Measurements from ENCODE around the gene SMPD1. TPM values are rescaled to one million over a fixed set of nuclear protein-coding genes. Genes with fewer than 3 reads are reported as not detected.

Gene SMPD1
- total RNA-seq, 1 donor from 2014 or later: 27.1 TPM

DNA sequence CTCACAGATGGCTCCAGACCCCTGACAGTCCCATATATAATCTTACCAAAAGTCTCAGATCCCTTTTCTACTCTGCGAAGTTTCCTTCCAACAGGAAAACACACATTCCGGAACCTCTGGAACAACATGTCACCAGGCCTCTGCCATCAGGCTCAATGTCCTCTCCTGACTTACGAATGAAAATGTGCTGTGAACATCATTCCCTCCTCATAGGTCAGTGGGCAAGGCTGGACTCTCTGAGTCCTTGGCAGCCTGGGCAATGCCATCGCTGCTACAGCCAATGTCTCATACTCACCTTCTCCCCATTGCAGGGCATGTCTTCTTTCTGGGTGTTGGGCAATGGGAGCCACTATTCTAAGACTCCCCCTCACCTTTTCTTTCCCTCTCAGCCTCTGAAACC, 52.2 kb downstream of the SMPD1 start:
- Mint-ChIP-seq H3K9me3 (no peaks in the 10 kb centered on the region), H3K4me3 (no peak overlapping the region), H3K36me3 (no peaks in the 10 kb centered on the region), H3K4me1 (peaks cover 2% of the 10 kb centered on the region), H3K27me3 (ENCODE audit: low read depth) (no peaks in the 10 kb centered on the region), H3K27ac (no peak overlapping the region)
- no peak for DNase-seq (ENCODE audit: low spot score in 2 of 2, unreplicated experiment in 2 of 2)
- TF ChIP-seq, protein P1, sequence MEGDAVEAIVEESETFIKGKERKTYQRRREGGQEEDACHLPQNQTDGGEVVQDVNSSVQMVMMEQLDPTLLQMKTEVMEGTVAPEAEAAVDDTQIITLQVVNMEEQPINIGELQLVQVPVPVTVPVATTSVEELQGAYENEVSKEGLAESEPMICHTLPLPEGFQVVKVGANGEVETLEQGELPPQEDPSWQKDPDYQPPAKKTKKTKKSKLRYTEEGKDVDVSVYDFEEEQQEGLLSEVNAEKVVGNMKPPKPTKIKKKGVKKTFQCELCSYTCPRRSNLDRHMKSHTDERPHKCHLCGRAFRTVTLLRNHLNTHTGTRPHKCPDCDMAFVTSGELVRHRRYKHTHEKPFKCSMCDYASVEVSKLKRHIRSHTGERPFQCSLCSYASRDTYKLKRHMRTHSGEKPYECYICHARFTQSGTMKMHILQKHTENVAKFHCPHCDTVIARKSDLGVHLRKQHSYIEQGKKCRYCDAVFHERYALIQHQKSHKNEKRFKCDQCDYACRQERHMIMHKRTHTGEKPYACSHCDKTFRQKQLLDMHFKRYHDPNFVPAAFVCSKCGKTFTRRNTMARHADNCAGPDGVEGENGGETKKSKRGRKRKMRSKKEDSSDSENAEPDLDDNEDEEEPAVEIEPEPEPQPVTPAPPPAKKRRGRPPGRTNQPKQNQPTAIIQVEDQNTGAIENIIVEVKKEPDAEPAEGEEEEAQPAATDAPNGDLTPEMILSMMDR (IDR thresholded peaks at IDR 0.05; ENCODE audit: unreplicated experiment): no peak

DNA sequence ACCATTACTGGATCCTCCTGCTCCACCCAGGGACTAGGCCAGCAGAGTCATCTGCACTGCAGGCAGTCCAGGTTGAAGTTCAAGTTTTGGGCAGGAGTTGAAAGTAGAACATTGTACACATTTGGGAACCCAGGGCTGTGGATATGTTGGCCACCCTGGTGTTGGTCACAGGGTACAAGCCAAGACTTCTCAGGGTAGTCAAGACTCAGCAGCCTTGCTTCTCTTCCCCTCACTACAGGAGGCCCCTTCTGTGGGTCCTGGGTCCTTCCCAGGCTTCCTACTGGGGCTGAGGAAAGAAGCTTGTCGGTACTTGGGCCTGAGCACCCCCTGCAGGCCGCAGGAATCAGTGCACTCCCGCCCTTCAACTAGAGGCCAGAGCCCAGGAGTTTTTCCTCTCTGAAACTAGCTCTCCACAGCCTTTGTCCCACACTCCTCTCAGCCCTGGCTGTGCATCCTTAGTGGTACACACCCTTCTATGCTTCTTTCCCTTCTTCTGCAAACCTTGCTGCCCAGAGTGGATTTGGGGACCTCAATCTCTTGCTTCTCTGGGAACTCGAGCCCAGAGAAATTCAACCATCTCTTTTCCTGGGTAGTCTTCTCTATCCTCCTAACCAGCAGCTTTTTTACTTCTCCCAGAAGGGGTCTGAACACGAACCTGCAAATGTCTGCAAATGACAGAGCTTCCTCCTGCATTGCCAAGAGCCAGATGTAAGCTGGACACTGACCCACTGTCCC, 53.2 kb downstream of the SMPD1 start:
- H3K4me3 Mint-ChIP-seq: no peak overlapping the region
- DNase-seq (ENCODE audit: low spot score in 2 of 2, unreplicated experiment in 2 of 2): peak in 1 of 2 experiments; percentile 54
- H3K9me3 Mint-ChIP-seq: no peaks in the 10 kb centered on the region
- H3K4me1 Mint-ChIP-seq: peaks cover 2% of the 10 kb centered on the region
- no peaks in the 10 kb centered on the region for H3K36me3 Mint-ChIP-seq
- TF ChIP-seq, protein P1 (IDR thresholded peaks at IDR 0.05; ENCODE audit: unreplicated experiment): peak; percentile 78
- H3K27me3 Mint-ChIP-seq (ENCODE audit: low read depth): no peaks in the 10 kb centered on the region
- no peak overlapping the region for H3K27ac Mint-ChIP-seq

Other genes starting within 250 kb of the SMPD1 start
- gene OR52B2, start 220.1 kb upstream of the SMPD1 start, total RNA-seq: not detected in 3 replicates
- gene OR52W1, start 191.2 kb upstream of the SMPD1 start, total RNA-seq: not detected in 3 replicates
- not detected in 3 replicates for gene C11orf42, start 184.9 kb upstream of the SMPD1 start, total RNA-seq
- gene FHIP1B, start 155.8 kb upstream of the SMPD1 start, total RNA-seq: 46.6 to 47.0 TPM (median 46.7 TPM) in 3 replicates
- gene CNGA4, start 151.4 kb upstream of the SMPD1 start, total RNA-seq: 0.27 to 0.54 TPM (median 0.49 TPM) in 3 replicates
- gene CCKBR, start 130.6 kb upstream of the SMPD1 start, total RNA-seq: 3.7 to 4.6 TPM (median 3.8 TPM) in 3 replicates
- gene CAVIN3, start 70.0 kb upstream of the SMPD1 start, total RNA-seq: 15.3 to 16.4 TPM (median 16.3 TPM) in 3 replicates
- gene APBB1, start 28.6 kb downstream of the SMPD1 start, total RNA-seq: 61.7 to 64.2 TPM (median 62.4 TPM) in 3 replicates
- 5.2 to 9.9 TPM (median 9.5 TPM) in 3 replicates for gene HPX, start 50.5 kb downstream of the SMPD1 start, total RNA-seq
- 25.9 to 30.3 TPM (median 26.5 TPM) in 3 replicates for gene TRIM3, start 83.5 kb downstream of the SMPD1 start, total RNA-seq
- gene ARFIP2, start 90.9 kb downstream of the SMPD1 start, total RNA-seq: 72.2 to 73.1 TPM (median 72.3 TPM) in 3 replicates
- gene TIMM10B, start 91.0 kb downstream of the SMPD1 start, total RNA-seq: 34.0 to 37.2 TPM (median 36.4 TPM) in 3 replicates
- 14.3 to 17.3 TPM (median 16.7 TPM) in 3 replicates for gene DNHD1, start 106.8 kb downstream of the SMPD1 start, total RNA-seq
- gene RRP8, start 213.1 kb downstream of the SMPD1 start, total RNA-seq: 18.6 to 22.5 TPM (median 21.0 TPM) in 3 replicates
- gene ILK, start 213.3 kb downstream of the SMPD1 start, total RNA-seq: 127 to 144 TPM (median 130 TPM) in 3 replicates
- 112 to 119 TPM (median 115 TPM) in 3 replicates for gene TAF10, start 221.7 kb downstream of the SMPD1 start, total RNA-seq
- 45.8 to 50.1 TPM (median 46.0 TPM) in 3 replicates for gene TPP1, start 228.9 kb downstream of the SMPD1 start, total RNA-seq

Measured in mesothelial cell of epicardium (in vitro differentiated cells).